Hepatocyte (in vitro differentiated cells): ENCODE measurements around the gene CACNG4. TPM values are rescaled to one million over a fixed set of nuclear protein-coding genes. Genes with fewer than 3 reads are reported as not detected.

Source experiments
- DNase-seq: peaks from one replicate; pipeline ENCODE4 v3.0.0-alpha.2; 2016; ENCODE audit warnings: low spot score
- H2AFZ ChIP-seq: fragments of 200-600 bp; sonication (generic); 2 replicates; pipeline ENCODE4 v1.6.0; 2016; ENCODE audit warnings: antibody characterized with exemption, mild to moderate bottlenecking
- H3K27ac ChIP-seq: fragments of 200-600 bp; sonication (generic); 2 replicates; pipeline ENCODE4 v1.5.1; 2016; ENCODE audit warnings: mild to moderate bottlenecking
- H3K27me3 ChIP-seq: fragments of 200-600 bp; sonication (generic); 2 replicates; pipeline ENCODE4 v1.6.1; 2016
- H3K36me3 ChIP-seq: fragments of 200-600 bp; sonication (generic); replicated peaks from 2 replicates; pipeline ENCODE4 v1.5.1; 2016; ENCODE audit warnings: low read depth; ENCODE audit not compliant: insufficient read depth
- H3K4me1 ChIP-seq: fragments of 200-600 bp; sonication (generic); 2 replicates; pipeline ENCODE4 v1.5.1; 2016; ENCODE audit warnings: mild to moderate bottlenecking, moderate library complexity; ENCODE audit not compliant: insufficient read depth
- H3K4me2 ChIP-seq: fragments of 200-600 bp; sonication (generic); 2 replicates; pipeline ENCODE4 v1.6.0; 2016
- H3K4me3 ChIP-seq: fragments of 200-600 bp; sonication (generic); 2 replicates; pipeline ENCODE4 v1.5.1; 2016; ENCODE audit warnings: mild to moderate bottlenecking
- H3K79me2 ChIP-seq: fragments of 200-600 bp; sonication (generic); 2 replicates; pipeline ENCODE4 v1.6.0; 2017; ENCODE audit warnings: mild to moderate bottlenecking
- H3K9me2 ChIP-seq: fragments of 200-600 bp; sonication (generic); replicated peaks from 2 replicates; pipeline ENCODE4 v1.6.0; 2017; ENCODE audit warnings: mild to moderate bottlenecking; ENCODE audit not compliant: insufficient read depth
- H3K9me3 ChIP-seq: fragments of 200-600 bp; sonication (generic); 2 replicates; pipeline ENCODE4 v1.5.1; 2016; ENCODE audit warnings: low read depth, mild to moderate bottlenecking
- H4K20me1 ChIP-seq: fragments of 200-600 bp; sonication (generic); 2 replicates; pipeline ENCODE4 v1.6.0; 2016; ENCODE audit warnings: mild to moderate bottlenecking; ENCODE audit not compliant: insufficient read depth, poor library complexity, severe bottlenecking
- CTCF ChIP-seq: fragments of 200-600 bp; sonication (generic); IDR thresholded peaks from 2 replicates; pipeline ENCODE4 v1.5.1; 2016; ENCODE audit warnings: antibody characterized with exemption, mild to moderate bottlenecking; ENCODE audit not compliant: poor library complexity
- EZH2 ChIP-seq: fragments of 200-600 bp; sonication (generic); IDR thresholded peaks from 2 replicates; pipeline ENCODE4 v1.6.1; 2016; ENCODE audit warnings: antibody characterized with exemption, mild to moderate bottlenecking, borderline replicate concordance
- EZH2phosphoT487 ChIP-seq: fragments of 200-600 bp; sonication (generic); IDR thresholded peaks from one replicate; pipeline ENCODE4 v1.6.1; 2018; ENCODE audit warnings: antibody characterized with exemption, mild to moderate bottlenecking, low read depth, moderate library complexity; ENCODE audit not compliant: unreplicated experiment, severe bottlenecking
- WGBS: methylation state at CpG from one replicate; pipeline ENCODE4 v1.1.6; 2016; ENCODE audit warnings: low lambda C conversion rate; ENCODE audit errors: missing lambda C conversion rate; 5-methylcytosine and 5-hydroxymethylcytosine counted together
- polyA plus RNA-seq: library from polyadenylated mRNA; unstranded; fragments of >200 nt; fragmentation: Nextera tagmentation; extraction: Ambion mirVana; gene quantifications from 2 replicates; pipeline ENCODE4 v1.2.1, GENCODE V29; 2016
- total RNA-seq: library from RNA; depleted of rRNA; stranded (reverse); fragments of >200 nt; gene quantifications from 2 replicates; pipeline ENCODE4 v1.2.3, GENCODE V29; 2014

CACNG4 gene
- total and polyA plus RNA-seq, 2 experiments from 2014 or later, result 3.5 to 3.9 TPM

GRCh38 chr17:66988069-66988798 lies 23.7 kb downstream of the CACNG4 start:
- DNase-seq, result no peak

GRCh38 chr17:66989076-66989475 lies 24.6 kb downstream of the CACNG4 start:
- Histone ChIP-seq H3K79me2 (no peaks in the 10 kb centered on the region), H4K20me1 (no peaks in the 10 kb centered on the region), H2AFZ (no peak overlapping the region), H3K27ac (no peak overlapping the region), H3K4me3 (no peak overlapping the region), H3K4me1 (no peaks in the 10 kb centered on the region), H3K36me3 (no peaks in the 10 kb centered on the region), H3K9me3 (no peaks in the 10 kb centered on the region), H3K9me2 (no peaks in the 10 kb centered on the region), H3K4me2 (no peak overlapping the region), H3K27me3 (peaks cover 2% of the 10 kb centered on the region)
- WGBS, result 92% methylated on average over 4 of the region's 4 CpGs
- TF ChIP-seq CTCF, result no peak
- no peak for TF ChIP-seq EZH2
- TF ChIP-seq EZH2phosphoT487, result no peak
- DNase-seq, result no peak

More at GRCh38 chr17:66988069-66988798, 23.7 kb downstream of the CACNG4 start:
- Histone ChIP-seq H3K4me2 (no peak overlapping the region), H3K27me3 (peaks cover 2% of the 10 kb centered on the region), H2AFZ (no peak overlapping the region), H3K36me3 (no peaks in the 10 kb centered on the region), H3K9me2 (no peaks in the 10 kb centered on the region), H3K79me2 (no peaks in the 10 kb centered on the region), H4K20me1 (no peaks in the 10 kb centered on the region), H3K4me1 (no peaks in the 10 kb centered on the region), H3K9me3 (no peaks in the 10 kb centered on the region), H3K4me3 (no peak overlapping the region), H3K27ac (no peak overlapping the region)
- 86% methylated on average over 23 of the region's 23 CpGs for WGBS
- peak; percentile 14 for TF ChIP-seq CTCF
- TF ChIP-seq EZH2phosphoT487, result no peak

DNA sequence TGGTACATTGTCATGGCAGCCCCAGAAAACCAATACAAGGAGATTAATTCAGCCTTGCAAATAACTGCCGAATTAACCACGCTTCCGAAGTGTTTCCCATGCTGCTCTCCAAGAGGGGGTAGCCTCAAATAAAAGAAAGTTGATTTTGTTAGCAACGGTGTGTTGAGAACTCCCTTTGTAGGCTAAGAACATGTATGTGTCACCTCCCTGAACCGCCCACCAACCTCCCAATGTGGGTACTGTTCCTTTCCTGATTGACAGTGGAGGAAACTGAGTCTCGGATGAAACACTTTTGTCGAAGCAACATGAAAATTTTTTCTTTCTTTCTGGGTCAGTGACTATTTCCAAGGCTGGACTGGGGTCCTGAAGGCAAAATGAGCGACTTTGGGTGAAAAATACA lies 25.1 kb downstream of the CACNG4 start:
- TF ChIP-seq EZH2phosphoT487 (no peak), EZH2 (no peak), CTCF (no peak)
- Histone ChIP-seq H3K4me1 (no peaks in the 10 kb centered on the region), H3K79me2 (no peaks in the 10 kb centered on the region), H3K4me2 (no peak overlapping the region), H3K9me3 (no peaks in the 10 kb centered on the region), H3K4me3 (no peak overlapping the region), H3K36me3 (no peaks in the 10 kb centered on the region), H3K9me2 (no peaks in the 10 kb centered on the region), H3K27me3 (peaks cover 2% of the 10 kb centered on the region), H2AFZ (no peak overlapping the region), H4K20me1 (no peaks in the 10 kb centered on the region), H3K27ac (no peak overlapping the region)
- DNase-seq, result no peak
- WGBS, result 96% methylated on average over 8 of the region's 8 CpGs
